SKM-1 treated with dmso at 0.1 percent for 144 hours (cell line): ENCODE data around the gene NCF4.

ENCODE experiments used
- DNase-seq: peaks from one replicate; lab custom pipeline; 2025; ENCODE audit not compliant: unreplicated experiment; lab: John Stamatoyannopoulos, UW

NCF4 gene

DNA sequence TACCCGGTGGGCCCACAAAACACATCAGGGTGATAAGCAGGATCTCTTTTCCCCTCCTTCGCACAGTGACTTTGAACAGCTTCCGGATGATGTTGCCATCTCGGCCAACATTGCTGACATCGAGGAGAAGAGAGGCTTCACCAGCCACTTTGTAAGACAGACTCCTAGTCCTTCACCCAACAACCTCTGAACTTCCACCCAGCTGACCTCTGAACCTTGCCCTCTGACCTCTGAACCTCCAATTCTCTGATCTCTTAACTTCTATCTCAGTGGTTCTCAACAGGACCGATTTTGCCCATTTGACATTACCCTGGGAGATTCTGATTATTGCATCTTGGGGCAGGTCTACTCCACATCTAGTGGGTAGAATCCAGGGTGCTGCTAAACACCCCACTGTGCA lies 3.2 kb downstream of the NCF4 start:
- no peak for DNase-seq

GRCh38 chr22:36864454-36865215 lies 3.8 kb downstream of the NCF4 start:
- DNase-seq: no peak

GRCh38 chr22:36865346-36865745 lies 4.5 kb downstream of the NCF4 start:
- no peak for DNase-seq

DNA sequence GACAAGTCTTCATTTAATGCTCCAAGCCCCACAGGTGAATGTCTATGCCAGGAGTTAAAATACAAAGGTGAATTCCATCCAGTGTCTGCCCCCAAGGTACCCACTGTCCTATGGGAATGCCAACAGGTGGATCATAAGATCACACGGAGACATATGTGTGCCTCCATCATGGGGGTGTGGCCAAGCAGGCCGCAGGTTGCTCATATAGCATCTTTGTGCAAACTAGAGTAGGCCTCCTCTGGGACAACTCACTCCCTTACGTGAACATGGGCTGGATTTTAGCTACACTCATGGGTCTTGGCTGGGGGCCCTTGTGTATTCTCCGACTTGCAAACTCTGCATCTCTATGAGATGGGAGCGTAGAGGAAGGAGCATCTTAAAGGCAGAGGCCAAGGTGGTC lies 6.9 kb downstream of the NCF4 start:
- DNase-seq: no peak

GRCh38 chr22:36868546-36869181 lies 7.9 kb downstream of the NCF4 start:
- no peak for DNase-seq

DNA sequence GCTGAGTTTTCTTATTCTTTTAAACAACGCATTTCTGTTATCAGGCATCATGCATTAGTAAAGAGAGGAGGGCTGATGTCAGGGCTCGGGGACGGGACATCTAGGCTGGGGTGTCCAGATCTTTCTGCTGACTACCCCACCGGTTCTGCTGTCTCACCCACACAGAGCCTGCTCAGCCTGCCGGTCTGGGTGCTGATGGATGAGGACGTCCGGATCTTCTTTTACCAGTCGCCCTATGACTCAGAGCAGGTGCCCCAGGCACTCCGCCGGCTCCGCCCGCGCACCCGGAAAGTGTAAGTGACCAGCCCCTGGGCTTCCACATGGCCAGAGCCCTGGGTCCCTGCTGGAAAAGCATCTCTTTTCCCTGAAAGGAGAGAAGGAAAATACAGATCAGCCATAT lies 9.4 kb downstream of the NCF4 start:
- DNase-seq: no peak

GRCh38 chr22:36871669-36872081 lies 10.9 kb downstream of the NCF4 start:
- no peak for DNase-seq

DNA sequence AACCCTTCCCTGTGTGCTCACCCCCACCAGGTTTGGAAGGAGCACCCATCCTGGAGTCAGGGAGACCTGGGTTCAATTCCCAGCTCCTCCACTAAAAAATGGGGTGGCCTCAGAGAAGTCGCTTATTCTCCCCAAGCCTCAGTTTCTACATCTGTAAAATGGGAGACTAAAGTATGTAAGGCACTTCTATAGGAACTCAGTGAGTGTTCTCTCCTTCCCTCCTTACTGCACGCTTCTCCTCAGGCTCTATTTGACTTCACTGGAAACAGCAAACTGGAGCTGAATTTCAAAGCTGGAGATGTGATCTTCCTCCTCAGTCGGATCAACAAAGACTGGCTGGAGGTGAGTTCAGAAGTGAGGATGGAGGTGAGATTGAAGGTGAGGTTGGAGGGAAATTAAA lies 11.3 kb downstream of the NCF4 start:
- no peak for DNase-seq

DNA sequence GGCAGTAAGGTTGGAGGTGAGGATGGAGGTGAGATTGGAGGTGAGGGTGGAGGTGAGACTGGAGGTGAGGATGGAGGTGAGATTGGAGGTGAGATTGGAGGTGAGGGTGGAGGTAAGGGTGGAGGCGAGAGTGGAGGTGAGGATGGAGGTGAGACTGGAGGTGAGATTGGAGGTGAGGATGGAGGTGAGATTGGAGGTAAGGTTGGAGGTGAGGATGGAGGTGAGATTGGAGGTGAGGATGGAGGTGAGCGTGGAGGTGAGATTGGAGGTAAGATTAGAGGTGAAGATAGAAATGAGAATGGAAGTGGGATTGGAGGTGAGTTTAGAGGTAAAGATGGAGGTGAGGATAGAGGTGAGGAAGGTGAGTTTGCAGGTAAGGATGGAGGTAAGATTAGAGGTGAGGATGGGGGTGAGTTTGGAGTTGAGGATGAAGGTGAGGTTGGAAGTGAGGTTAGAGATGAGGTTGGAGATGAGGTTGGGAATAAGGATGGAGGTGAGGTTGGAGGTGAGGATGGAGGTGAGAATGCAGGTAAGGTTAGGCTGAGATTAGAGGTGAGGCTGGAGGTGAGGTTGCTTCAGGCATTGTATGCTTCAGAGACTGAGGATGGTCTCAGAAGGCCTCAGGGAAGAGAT lies 12.2 kb downstream of the NCF4 start:
- no peak for DNase-seq

DNA sequence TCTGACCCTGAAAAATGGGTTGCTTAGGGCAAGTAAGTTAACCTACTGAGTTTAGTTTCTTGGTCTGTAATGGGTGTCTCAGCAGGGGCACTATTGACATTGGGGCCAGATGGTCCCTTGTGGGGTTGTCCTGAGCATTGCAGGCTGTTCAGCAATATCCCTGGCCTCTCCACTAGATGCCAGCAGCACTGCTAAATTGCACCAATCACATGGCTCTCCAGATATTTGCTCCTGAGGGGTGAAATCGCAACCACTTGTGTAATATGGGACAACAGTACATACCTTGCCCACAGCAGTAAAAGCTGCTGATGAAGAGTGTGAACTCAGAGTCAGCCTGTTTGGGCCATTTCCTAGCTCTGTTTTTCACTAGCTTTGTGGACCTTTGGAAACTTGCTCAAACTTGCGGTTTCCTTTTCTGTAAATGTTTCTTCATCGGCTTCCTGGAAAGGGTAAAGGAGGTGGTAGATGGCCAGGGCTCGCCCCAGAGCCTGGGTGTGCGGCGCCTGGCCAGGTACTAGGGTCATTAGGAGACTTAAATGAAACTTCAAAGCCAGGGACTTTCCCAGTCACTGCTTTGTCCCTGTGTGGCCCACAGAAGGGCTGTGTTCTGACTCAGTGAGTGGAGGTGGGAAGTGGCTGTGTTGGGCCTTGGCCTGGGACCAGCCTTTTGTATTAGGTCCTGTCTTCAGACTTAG lies 13.0 kb downstream of the NCF4 start:
- peak; percentile 99 for DNase-seq

DNA sequence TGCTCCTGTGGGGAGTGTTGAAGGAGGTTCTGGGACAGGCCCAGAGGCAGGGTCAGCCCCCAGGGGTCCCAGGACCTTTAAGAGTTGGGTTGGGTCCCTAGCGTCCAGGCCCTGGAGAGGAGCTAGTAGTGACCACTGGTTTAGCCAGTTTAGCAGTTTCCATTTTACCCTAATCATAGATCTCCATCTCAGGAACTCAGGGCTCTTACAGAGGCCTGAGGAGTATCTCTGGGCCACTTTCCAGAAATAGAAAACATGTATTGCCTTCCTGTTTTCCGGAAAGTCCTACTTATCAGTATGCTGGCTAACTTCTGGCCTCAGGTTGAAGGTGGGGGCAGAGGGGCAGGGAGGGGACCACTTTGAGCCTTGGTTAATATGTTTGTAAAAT lies 13.5 kb downstream of the NCF4 start:
- DNase-seq: no peak

GRCh38 chr22:36874736-36875135 lies 13.9 kb downstream of the NCF4 start:
- DNase-seq: no peak

DNA sequence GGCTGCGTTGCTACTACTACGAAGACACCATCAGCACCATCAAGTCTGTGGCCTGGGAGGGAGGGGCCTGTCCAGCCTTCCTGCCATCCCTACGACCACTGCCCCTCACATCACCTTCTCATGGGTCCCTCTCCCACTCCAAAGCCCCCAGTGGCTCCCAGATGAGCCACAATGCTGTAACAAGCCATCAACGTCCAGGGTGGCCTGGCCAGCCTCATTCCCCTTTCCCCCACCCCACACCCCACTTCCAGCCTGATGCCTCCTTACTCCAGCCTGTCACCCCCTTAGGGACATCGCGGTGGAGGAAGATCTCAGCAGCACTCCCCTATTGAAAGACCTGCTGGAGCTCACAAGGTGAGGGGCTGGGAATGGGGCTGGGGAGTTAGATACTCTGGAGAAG lies 14.9 kb downstream of the NCF4 start:
- no peak for DNase-seq

- DNase-seq: no peak
Observed at GRCh38 chr22:36879775-36880174, 19.0 kb downstream of the NCF4 start.

GRCh38 chr22:36881504-36882245 lies 20.9 kb downstream of the NCF4 start:
- peak; percentile 42 for DNase-seq

GRCh38 chr22:36884349-36885158 lies 23.7 kb downstream of the NCF4 start:
- no peak for DNase-seq

DNA sequence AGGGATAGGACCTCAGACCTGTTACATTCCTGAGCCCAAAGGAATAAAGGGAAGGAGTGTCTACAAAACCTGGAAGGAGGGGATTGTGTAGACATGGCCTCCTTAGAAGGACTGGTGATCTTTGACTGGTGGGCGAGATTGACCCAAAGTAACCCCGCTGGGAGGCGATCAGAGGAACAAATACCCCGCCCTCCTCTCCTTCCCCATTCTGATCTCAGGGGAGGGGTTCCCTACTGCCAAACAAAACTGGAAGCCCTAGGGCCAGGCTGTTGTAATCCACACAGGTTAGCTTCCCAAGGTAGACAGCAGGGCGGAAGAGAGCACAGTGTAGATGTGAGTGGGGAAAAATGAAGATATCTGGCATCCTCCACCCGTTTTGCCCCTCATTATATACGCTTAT lies 24.7 kb downstream of the NCF4 start:
- DNase-seq: no peak

- DNase-seq: no peak
Observed at GRCh38 chr22:36886016-36886415, 25.2 kb downstream of the NCF4 start.

DNA sequence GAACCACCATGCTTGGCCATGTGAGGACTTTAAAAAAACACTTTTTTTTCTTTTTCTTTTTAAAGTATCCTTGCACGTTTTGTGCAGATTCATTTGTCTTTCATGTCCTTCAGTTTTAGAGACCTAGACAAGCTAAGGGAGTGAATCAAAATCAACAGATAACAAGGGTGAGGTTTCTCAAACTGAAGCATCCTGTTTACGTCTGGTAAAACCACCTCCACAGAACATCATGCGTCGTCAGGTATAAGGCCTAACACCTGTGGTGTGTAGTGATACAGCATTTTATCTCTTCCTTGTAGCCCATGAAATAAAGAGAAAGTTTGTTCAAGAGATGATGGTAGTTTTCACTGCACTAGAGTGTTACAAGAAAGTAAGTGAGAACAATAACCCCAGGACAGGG lies 26.4 kb downstream of the NCF4 start:
- no peak for DNase-seq

GRCh38 chr22:36891646-36892045 lies 30.8 kb downstream of the NCF4 start:
- no peak for DNase-seq
